Eye (tissue), 1 donor: Measurements from ENCODE around the gene ARL5B.
"Not testable (repeated sequence)": the region's sequence is repeated elsewhere in the genome, so short reads cannot be mapped to it uniquely, and the experiment has no call there.

Experiments
- DNase-seq: peaks from one replicate; pipeline ENCODE4 v3.0.0-alpha.2; 2015

ARL5B gene, protein sequence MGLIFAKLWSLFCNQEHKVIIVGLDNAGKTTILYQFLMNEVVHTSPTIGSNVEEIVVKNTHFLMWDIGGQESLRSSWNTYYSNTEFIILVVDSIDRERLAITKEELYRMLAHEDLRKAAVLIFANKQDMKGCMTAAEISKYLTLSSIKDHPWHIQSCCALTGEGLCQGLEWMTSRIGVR

DNA sequence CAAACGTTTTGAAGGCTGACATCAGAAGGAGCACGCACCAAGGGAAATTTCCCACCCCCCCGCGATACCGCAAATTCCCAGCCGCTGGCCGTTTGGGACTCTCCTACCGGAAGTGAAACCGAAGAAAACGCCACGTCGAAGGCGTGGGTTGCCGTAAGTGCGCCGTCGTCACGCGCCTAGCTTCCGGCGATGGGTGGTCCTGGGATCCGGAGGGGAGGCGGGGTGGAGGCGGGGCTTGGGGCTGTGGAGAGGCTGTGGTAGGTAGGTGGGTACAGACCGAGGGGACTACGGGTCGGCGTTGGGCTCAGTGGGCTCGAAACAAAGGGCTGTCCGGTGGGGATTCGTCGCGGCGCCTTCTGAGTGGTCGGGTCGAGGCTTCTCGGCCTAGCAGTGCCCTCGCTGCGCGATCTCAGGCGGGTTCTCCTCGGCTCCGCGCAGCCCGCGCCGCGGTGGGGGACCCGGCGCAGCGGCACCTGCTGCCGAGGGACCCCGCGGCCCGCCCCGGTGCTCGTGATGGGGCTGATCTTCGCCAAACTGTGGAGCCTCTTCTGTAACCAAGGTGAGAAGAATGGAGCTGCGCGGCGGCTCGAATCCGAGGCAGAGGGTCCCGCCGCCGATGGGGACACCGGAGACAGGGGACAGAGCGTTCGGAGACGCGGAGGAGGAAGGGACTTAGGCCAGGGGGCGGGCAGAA, at the start of gene ARL5B:
TSS of gene ARL5B (plus strand) at position 307 of the 694 bp plus-strand sequence. CDS start at position 514, 207 bp downstream.
- DNase-seq: peak; percentile 99

DNA sequence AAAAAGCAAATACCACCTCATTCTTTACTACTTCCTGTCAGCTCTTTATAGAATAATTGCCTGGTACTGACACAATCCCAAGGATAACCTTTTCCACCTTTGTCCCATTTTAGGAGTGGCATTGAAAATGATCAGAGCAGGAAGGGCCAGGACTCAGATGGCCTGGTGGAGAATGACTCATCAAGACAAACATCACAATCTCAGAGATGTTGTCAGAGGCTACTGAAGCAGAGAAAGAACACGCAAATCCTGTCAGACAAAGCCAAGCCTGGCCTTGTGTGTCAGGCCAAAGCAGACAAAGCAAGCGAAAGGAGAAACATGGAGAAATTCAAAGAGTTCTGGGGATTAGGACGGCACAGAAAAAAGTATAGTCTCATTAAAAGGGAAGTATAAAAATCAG, 48.7 kb upstream of the ARL5B start:
- no peak for DNase-seq

- no peak for DNase-seq
Observed at GRCh38 chr10:18611168-18611567, 48.1 kb upstream of the ARL5B start.

DNA sequence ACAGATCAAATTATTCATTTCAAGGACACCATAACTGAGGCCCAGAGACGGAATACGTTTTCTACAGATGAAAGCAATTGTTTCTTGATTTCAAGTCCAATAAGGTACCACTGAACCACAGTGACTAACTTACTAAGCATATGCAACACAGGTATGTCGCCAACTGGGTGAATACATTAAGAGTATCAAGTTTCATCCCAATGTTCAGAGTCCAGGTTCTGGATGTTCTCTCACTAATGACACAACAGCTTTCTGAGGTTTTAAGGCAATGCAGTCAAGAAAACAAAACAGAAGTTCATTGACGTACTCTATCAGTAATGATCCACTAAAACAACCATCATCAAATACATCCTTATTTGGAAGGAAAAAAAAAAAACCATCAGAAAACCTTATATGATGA, 43.6 kb upstream of the ARL5B start:
- no peak for DNase-seq

GRCh38 chr10:18616337-18616736, 42.9 kb upstream of the ARL5B start:
- DNase-seq: no peak

GRCh38 chr10:18619016-18619415, 40.2 kb upstream of the ARL5B start:
- peak; percentile 14 for DNase-seq

- DNase-seq: no peak
Observed at GRCh38 chr10:18620856-18621255, 38.4 kb upstream of the ARL5B start.

DNA sequence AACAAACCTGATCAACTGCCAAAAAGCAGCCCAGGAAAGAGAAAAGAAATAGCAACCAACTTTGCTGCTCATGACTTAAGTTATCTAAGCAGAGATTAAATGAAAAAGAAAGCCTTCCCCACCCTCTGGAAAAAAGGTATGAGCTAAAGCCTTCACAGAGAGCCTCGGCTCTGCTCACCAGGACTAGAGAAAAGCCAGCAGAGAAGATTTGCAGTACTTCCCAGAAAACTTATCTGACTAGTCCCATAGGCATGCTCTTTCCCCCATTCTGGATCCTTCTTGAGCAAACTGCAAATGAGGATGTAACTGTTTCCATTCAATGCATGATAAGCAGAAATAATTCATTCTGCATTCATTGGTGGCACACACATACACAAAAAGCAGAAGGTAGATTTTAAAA, 35.6 kb upstream of the ARL5B start:
- DNase-seq: not testable (repeated sequence)

GRCh38 chr10:18625886-18626285, 33.3 kb upstream of the ARL5B start:
- DNase-seq: no peak

DNA sequence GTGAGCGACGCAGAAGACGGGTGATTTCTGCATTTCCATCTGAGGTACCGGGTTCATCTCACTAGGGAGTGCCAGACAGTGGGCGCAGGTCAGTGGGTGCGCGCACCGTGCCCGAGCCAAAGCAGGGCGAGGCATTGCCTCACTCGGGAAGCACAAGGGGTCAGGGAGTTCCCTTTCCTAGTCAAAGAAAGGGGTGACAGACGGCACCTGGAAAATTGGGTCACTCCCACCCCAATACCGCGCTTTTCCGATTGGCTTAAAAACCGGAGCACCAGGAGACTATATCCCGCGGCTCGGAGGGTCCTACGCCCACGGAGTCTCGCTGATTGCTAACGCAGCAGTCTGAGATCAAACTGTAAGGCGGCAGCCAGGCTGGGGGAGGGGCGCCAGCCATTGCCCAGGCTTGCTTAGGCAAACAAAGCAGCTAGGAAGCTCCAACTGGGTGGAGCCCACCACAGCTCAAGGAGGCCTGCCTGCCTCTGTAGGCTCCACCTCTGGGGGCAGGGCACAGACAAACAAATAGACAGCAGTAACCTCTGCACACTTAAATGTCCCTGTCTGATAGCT, 31.7 kb upstream of the ARL5B start:
- DNase-seq: peak; percentile 82

DNA sequence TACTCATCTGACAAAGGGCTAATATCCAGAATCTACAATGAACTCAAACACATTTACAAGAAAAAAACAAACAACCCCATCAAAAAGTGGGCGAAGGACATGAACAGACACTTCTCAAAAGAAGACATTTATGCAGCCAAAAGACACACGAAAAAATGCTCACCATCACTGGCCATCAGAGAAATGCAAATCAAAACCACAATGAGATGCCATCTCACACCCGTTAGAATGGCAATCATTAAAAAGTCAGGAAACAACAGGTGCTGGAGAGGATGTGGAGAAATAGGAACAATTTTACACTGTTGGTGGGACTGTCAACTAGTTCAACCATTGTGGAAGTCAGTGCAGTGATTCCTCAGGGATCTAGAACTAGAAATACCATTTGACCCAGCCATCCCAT, 26.7 kb upstream of the ARL5B start:
- DNase-seq: not testable (repeated sequence)

DNA sequence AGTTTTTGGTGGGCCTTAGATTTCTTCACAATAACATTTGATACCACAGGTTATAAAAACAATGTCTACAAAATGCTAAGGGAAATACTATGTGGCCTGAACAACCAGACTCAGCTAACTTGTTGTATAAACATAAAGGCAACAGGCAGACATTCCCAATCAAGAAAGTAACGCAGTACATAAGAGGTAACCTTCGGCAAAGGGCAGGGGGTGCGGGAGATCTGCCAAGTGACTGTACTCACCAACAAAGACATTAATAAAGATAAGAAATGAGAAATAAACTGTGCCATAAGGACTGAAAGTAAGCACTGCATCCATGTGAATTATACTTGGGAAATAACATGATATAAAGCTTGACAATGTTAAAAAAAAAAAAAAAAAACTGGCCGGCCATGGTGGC, 23.2 kb upstream of the ARL5B start:
- DNase-seq: no peak

DNA sequence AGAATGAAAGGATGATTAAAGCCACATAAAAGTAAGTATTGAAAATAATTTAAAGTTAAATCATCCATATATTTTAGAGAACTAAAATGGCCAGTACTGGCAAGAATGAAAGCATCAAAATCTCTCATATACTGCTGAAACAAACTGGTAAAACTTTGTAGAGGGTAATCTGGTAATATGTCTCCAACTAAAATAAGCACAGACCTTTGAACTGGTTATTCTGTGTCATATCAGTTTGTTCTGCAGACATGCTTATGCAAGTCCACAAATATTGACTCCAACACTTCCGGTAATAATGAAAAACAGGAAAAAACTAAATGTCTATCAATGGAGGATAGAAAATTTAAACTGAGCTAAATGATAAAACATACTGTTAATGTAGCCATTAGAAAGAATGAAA, 21.8 kb upstream of the ARL5B start:
- not testable (repeated sequence) for DNase-seq

GRCh38 chr10:18639719-18640118, 19.5 kb upstream of the ARL5B start:
- not testable (repeated sequence) for DNase-seq

GRCh38 chr10:18647151-18647550, 12.1 kb upstream of the ARL5B start:
- DNase-seq: no peak

- DNase-seq: no peak
Observed at GRCh38 chr10:18647945-18648344, 11.3 kb upstream of the ARL5B start.

DNA sequence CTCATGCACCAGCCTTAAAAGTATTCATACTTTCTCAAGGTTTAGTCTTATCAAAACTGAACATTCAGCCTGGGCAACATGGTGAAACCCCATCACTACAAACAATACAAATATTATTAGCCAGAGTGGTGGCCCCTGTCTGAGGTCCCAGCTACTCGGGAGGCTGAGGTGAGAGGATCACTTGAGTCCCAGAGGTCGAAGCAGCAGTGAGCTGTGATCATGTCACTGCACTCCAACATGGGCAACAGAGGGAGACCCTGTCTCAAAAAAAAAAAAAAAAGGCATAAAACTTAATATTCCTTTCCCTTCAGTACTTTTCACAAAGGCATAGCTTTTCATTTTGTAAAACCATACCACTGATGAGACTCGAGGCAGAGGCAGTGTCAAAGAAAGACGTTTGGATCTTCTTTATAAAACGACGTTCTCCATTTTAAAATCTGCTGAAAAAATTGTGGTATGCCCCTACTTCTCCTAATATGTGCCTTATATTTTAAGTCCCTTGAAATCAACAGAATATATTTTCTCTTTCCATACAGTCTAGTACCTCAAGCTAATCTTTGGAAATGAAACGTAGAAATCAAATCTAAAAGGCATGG, 9.8 kb upstream of the ARL5B start:
- DNase-seq: no peak

DNA sequence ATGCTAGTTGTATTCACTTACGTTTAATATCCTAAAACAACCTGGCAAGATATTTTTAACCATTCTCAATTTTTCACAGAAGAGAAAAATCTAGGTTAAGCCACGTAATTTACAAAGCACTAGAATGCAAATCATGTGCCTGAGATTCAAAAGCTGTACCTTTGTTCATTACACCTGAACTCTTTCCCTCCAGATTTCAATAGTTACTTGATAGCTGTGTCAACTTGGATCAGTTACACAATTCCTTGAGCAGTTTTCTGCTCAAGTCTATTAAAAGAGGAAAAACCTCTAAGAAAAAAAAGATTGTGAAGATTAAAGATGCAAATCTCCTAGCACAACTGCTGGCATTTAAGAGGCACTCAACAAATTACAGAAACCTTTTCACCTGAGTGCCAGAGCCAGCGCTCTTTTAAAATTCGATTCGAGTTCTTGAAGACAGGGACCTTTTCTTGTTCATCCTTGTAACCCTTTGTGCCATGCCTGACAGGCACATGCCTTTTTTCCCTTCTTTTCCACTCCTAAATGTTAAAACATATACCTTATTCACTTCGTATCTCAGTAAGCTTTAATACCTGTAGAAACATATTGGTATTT, 8.7 kb upstream of the ARL5B start:
- peak; percentile 50 for DNase-seq

DNA sequence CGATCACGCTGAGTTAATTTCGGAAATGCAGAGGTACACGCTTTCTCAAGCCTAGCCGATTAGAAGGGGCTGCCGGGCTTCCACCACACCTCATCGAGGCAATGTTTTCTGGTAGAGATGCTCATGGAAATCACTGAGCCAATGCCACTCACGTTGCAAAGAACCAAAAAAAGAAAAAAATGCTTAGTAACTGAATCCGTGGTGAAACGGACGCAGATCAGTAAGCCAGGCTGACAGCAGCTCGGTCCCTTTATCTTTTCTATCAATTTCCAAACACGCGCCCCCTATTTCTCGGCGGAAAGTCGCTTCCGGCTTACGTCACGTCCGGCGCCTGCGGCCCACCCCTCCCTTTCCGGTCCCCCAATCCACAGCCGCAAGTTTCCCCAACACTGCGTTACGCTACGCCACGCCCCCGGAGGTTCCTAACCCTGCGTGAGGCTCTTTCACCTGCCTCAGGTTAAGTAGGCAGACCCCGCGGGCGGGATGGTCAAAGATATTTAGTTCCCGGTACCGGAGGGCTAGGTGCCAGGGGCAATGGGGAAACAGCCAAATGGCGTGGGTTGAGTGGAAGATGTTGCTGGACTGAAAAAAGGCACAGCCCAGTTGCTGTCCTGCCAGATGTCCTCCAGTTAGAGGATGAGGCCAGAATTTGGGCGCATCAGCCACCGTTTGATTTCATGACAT, 7.8 kb upstream of the ARL5B start, which contains the start of gene NSUN6:
TSS of gene NSUN6 (minus strand) at position 264 of the 684 bp plus-strand sequence. CDS start 384 bp downstream, outside the sequence.
- peak; percentile 97 for DNase-seq

DNA sequence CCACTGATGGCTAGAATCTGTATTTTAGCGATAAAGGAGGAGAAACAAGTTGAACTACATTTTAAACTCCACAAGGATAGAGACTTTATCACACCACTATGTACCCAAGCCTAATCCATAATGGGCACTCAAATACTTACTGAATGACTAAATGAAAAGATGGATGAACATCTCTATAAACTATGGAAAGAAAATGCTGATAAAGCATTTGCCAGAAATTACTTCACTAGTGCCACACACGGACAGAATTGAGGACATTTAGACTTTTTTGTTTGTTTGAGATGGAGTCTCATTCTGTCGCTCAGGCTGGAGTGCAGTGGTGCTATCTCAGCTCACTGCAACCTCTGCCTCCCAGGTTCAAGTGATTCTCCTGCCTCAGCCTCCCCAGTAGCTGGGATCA, 6.1 kb upstream of the ARL5B start:
- DNase-seq: no peak

GRCh38 chr10:18656724-18657123, 2.5 kb upstream of the ARL5B start:
- no peak for DNase-seq

- no peak for DNase-seq
Observed at GRCh38 chr10:18658271-18659124, 733 bp upstream of the ARL5B start.
